NCI-H1092 (cell line): ENCODE data around the gene TNFRSF12A.

ENCODE experiments used
- DNase-seq: peaks from one replicate; lab custom pipeline; 2025; lab: John Stamatoyannopoulos, UW

TNFRSF12A gene, protein sequence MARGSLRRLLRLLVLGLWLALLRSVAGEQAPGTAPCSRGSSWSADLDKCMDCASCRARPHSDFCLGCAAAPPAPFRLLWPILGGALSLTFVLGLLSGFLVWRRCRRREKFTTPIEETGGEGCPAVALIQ

DNA sequence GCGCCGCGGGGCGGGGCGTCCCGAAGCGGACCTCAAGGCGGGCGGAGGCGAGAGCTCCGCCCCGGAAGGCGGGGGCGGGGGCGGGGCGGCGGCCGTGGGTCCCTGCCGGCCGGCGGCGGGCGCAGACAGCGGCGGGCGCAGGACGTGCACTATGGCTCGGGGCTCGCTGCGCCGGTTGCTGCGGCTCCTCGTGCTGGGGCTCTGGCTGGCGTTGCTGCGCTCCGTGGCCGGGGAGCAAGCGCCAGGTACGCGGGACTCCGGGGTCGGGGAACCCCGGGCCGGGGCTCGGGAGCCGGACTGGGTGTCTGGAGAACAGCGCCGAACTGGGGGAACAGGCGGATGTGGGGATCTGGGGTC lies at the start of gene TNFRSF12A:
TSS of gene TNFRSF12A (plus strand) at position 122 of the 357 bp plus-strand sequence. CDS start at position 152, 30 bp downstream.
- DNase-seq, result peak; percentile 28

DNA sequence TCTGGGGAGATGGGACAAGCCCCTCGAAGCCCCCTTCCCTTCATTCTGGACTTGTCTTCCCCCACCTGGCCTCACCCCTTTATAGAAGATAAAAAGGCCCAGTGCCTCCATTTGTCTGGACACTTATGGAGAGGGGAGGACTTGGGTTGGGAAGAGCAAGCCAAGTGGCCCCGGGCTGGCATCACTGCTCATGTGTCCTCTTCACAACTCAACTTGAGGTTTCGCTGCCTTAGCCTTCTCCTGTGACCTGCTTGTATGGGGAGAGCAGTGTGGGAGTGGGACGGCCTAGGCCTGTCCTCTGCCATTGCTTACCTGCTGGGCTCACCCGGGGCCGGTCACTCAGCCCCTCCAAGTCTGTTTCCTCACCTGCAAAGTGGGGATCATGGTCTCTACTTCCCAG lies 49.6 kb upstream of the TNFRSF12A start:
- no peak for DNase-seq

DNA sequence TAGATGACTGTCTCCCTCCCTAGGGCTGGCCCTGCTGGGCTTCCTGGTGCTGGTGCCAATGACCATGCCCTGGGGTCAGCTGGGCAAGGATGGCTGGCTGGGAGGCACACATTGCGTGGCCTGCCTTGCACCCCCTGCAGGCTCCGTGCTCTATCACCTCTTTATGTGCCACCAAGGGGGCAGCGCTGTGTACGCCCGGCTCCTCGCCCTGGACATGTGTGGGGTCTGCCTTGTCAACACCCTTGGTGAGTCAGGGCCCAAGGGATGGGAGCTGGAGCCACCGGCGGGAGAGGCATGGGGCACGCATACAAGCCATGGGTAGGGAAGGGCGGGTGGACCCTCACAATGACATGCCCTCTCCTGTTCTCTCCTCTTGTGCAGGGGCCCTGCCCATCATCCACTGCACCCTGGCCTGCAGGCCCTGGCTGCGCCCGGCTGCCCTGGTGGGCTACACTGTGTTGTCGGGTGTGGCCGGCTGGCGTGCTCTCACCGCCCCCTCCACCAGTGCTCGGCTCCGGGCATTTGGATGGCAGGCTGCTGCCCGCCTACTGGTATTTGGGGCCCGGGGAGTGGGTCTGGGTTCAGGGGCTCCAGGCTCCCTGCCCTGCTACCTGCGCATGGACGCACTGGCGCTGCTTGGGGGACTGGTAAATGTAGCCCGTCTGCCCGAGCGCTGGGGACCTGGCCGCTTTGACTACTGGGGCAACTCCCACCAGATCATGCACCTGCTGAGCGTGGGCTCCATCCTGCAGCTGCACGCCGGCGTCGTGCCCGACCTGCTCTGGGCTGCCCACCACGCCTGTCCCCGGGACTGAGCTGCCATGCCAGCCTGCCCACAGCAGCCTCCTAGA lies 48.8 kb upstream of the TNFRSF12A start:
- no peak for DNase-seq

GRCh38 chr16:2971985-2972784 lies 48.0 kb upstream of the TNFRSF12A start:
- no peak for DNase-seq

DNA sequence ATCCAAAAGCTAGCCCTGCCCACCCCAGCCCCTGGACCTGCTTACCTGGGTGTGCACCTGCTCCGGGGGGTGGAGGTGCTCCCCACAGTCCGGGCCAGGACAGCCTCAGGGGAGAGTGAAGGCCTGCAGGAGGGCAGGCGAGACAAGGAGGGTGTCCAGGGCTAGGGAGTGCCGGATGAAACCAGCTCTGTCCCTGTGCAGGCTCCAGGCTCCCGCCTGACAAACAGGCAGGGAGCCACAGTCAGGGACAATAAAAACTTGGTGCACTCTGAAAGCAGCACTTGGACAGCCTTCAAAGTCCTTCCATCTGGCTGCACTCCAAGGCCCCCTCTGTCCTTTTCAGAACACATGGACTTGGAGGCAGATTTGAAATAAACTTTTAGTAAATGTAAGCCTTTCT lies 47.1 kb upstream of the TNFRSF12A start:
- no peak for DNase-seq

- no peak for DNase-seq
These were observed 46.4 kb upstream of the TNFRSF12A start for GRCh38 chr16:2973605-2974318.

GRCh38 chr16:2974319-2975056 lies 45.7 kb upstream of the TNFRSF12A start:
- no peak for DNase-seq

- no peak for DNase-seq
These were observed 44.9 kb upstream of the TNFRSF12A start for GRCh38 chr16:2975161-2975795.

- DNase-seq, result peak; percentile 27
These were observed 44.0 kb upstream of the TNFRSF12A start for GRCh38 chr16:2976201-2976600.

DNA sequence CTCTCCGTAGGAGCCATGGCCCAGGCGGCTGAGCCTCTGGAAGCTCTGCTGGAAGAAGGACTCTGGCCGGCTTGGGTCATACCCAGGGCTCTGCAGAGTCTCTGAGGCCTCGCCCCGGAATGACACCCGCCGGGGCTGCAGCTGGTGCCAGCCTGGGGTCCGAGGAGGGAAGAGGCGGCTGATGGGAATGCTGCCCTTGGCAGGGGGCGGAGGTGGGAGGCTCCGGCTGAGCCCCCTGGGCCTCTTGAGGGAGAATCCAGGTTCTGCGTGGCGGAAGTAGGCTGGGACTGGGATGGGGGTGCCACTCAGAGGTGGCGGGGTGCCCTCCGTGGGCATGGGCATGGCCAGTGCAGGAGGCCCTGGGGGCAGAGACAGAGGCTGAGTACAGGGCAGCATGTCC lies 43.5 kb upstream of the TNFRSF12A start:
- DNase-seq, result no peak

- peak; percentile 96 for DNase-seq
These were observed 42.7 kb upstream of the TNFRSF12A start for GRCh38 chr16:2977440-2977839.

DNA sequence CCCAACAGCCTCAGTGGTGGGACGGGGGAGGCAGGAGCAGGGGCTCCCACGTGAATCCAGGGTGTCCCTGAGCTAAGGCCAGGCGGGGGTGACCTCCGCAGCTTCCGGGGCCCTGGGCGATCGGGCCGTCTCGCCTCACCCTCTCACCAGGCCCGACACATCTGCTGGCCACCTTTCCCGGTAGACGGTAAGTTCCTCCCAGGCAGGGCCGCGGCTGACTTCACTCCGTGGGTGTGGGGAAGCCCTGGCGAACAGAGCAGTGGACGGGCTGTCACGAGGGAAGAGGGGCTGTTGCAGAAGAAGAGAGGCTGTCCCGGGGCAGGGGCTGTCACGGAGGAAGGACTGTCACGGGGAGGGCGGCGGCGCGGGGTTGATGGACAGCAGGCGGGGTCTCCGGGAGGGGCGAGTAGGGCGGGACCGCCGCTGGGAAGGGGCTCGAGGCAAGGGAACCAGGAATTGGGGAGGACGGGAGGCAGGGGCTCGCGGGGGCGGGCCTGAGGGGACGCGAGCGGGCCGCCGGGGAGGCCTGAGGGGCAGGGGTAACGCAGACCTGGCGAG lies 40.4 kb upstream of the TNFRSF12A start:
- no peak for DNase-seq

GRCh38 chr16:2980227-2981176 lies 39.7 kb upstream of the TNFRSF12A start, which contains the start of gene PKMYT1:
TSS of gene PKMYT1 (minus strand) at chr16:2980446. CDS start at chr16:2979657, 789 bp downstream.
- peak; percentile 86 for DNase-seq

GRCh38 chr16:2981177-2981898 lies 38.8 kb upstream of the TNFRSF12A start:
- DNase-seq, result no peak

DNA sequence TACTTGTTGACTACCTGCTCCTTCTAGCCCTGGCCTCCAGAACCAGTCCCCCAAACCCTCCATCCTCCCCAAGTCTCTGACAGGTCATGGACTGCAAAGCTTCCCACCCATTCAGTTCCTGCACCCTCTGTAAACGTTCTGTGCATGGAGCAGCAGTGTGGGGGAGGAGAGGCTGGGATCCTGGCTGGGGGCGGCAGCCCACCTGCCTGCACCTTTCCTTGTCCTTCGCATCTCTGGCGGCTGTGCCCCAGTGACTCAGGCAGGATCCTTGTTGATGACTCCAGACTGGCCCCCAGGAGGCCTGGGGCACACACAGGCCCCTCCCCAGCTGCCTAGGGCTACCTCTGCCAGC lies 38.3 kb upstream of the TNFRSF12A start:
- DNase-seq, result no peak

- no peak for DNase-seq
These were observed 37.8 kb upstream of the TNFRSF12A start for GRCh38 chr16:2982402-2982801.

DNA sequence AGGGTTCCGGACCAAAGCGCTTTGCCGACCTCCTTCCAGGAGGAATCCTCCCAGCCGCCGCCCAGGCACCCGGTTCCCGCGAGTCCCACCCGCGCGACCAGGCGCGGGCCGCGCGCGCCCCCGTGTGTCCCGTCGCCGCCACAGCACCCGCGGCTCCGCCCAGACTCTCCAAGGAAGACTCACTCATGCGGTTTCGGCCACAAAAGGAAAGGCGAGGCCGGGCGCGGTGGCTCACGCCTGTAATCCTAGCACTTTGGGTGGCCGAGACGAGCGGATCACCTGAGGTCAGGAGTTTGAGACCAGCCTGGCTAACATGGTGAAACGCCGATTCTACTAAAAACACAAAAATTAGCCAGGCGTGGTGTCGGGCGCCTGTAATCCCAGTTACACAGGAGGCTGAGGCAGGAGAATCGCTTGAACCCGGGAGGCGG lies 36.4 kb upstream of the TNFRSF12A start:
- DNase-seq, result peak; percentile 64

- no peak for DNase-seq
These were observed 34.7 kb upstream of the TNFRSF12A start for GRCh38 chr16:2985462-2985861.

GRCh38 chr16:2985893-2986355 lies 34.2 kb upstream of the TNFRSF12A start:
- DNase-seq, result no peak
